ENCODE measurements around the gene TMEM59L. TPM values are rescaled to one million over a fixed set of nuclear protein-coding genes. Genes with fewer than 3 reads are reported as not detected.

TMEM59L gene
- total RNA-seq, 4 donors from 2014 or later: 0.46 to 0.63 (median 0.52) TPM; not detected in 1

GRCh38 chr19:18666317-18666716 is 53.6 kb downstream of the TMEM59L start:
- no peak for TF ChIP-seq CTCF (IDR thresholded peaks at IDR 0.05)
- TF ChIP-seq POLR2A (IDR thresholded peaks at IDR 0.05): no peak
- H3K4me3 ChIP-seq (ENCODE audit: low read depth, poor library complexity, severe bottlenecking): no peak overlapping the region
- 69 to 73% methylated on average over 12 of the region's 12 CpGs for WGBS, 2 donors
- intact Hi-C loops (cut with DNase I; ENCODE audit: low total_unique reads): no loop called here
- DNase-seq (ENCODE audit: low spot score in 2 of 2): no peak

- WGBS, 2 donors: 86 to 96% methylated on average over 5 of the region's 5 CpGs
- intact Hi-C loops (cut with DNase I; ENCODE audit: low total_unique reads): no loop called here
- no peak overlapping the region for H3K4me3 ChIP-seq (ENCODE audit: low read depth, poor library complexity, severe bottlenecking)
- no peak for DNase-seq (ENCODE audit: low spot score in 2 of 2)
- no peak for TF ChIP-seq CTCF (IDR thresholded peaks at IDR 0.05)
- no peak for TF ChIP-seq POLR2A (IDR thresholded peaks at IDR 0.05)
These were observed 54.1 kb downstream of the TMEM59L start for GRCh38 chr19:18666784-18667183.

- DNase-seq (ENCODE audit: low spot score in 2 of 2): no peak
- 96 to 97% methylated on average over 55 of the region's 55 CpGs for WGBS, 2 donors
These were observed 55.0 kb downstream of the TMEM59L start for GRCh38 chr19:18667531-18668251.

GRCh38 chr19:18668252-18668631 is 55.6 kb downstream of the TMEM59L start:
- intact Hi-C loops (cut with DNase I; ENCODE audit: low total_unique reads): no loop called here
- WGBS, 2 donors: 94 to 98% methylated on average over 36 to 38 of the region's 38 CpGs
- TF ChIP-seq CTCF (IDR thresholded peaks at IDR 0.05): no peak
- TF ChIP-seq POLR2A (IDR thresholded peaks at IDR 0.05): no peak
- DNase-seq (ENCODE audit: low spot score in 2 of 2): no peak
- H3K4me3 ChIP-seq (ENCODE audit: low read depth, poor library complexity, severe bottlenecking): no peak overlapping the region

More at GRCh38 chr19:18667531-18668251, 55.0 kb downstream of the TMEM59L start:
- TF ChIP-seq POLR2A (IDR thresholded peaks at IDR 0.05) (no peak), CTCF (IDR thresholded peaks at IDR 0.05) (no peak)
- no peak overlapping the region for H3K4me3 ChIP-seq (ENCODE audit: low read depth, poor library complexity, severe bottlenecking)
- intact Hi-C loops (cut with DNase I; ENCODE audit: low total_unique reads): no loop called here

GRCh38 chr19:18668744-18669523 is 56.3 kb downstream of the TMEM59L start:
- H3K4me3 ChIP-seq (ENCODE audit: low read depth, poor library complexity, severe bottlenecking): no peak overlapping the region
- intact Hi-C loops (cut with DNase I; ENCODE audit: low total_unique reads): no loop called here
- 94 to 97% methylated on average over 34 to 51 of the region's 58 CpGs for WGBS, 2 donors
- no peak for DNase-seq (ENCODE audit: low spot score in 2 of 2)
- TF ChIP-seq POLR2A (IDR thresholded peaks at IDR 0.05): no peak
- no peak for TF ChIP-seq CTCF (IDR thresholded peaks at IDR 0.05)
